HepG2 (cell line): ENCODE results near the gene ITGB5. TPM values are rescaled to one million over a fixed set of nuclear protein-coding genes. Genes with fewer than 3 reads are reported as not detected.

ENCODE experiments used
- DMAP1 ChIP-seq: IDR thresholded peaks from 2 replicates; pipeline ENCODE4 v1.6.1; 2016
- GZF1 ChIP-seq: sonication (generic); formaldehyde crosslinking; IDR thresholded peaks from 2 replicates; pipeline ENCODE4 v1.5.1; 2020; ENCODE audit warnings: mild to moderate bottlenecking, missing genetic modification reagents
- HNF4A ChIP-seq: sonication (generic); formaldehyde crosslinking; IDR thresholded peaks from 2 replicates; pipeline ENCODE4 v1.4.0; 2020; ENCODE audit warnings: missing genetic modification reagents
- JUNB ChIP-seq: sonication (generic); formaldehyde crosslinking; IDR thresholded peaks from 2 replicates; pipeline ENCODE4 v1.8.0; 2022; ENCODE audit warnings: missing genetic modification reagents, mild to moderate bottlenecking, borderline replicate concordance
- JUND ChIP-seq: sonication (generic); formaldehyde crosslinking; IDR thresholded peaks from 2 replicates; pipeline ENCODE4 v1.8.0; 2022; ENCODE audit warnings: mild to moderate bottlenecking, missing genetic modification reagents
- KLF16 ChIP-seq, 2 experiments: sonication (generic) in 1 of 2; formaldehyde crosslinking in 1 of 2; IDR thresholded peaks; 2 replicates each; pipeline versions ENCODE4 v1.6.1 to v1.8.0; 2016 to 2023; ENCODE audit warnings: missing genetic modification reagents in 2 of 2, missing compliant biosample characterization in 1 of 2
- MEIS1 ChIP-seq: sonication (generic); formaldehyde crosslinking; IDR thresholded peaks from 2 replicates; pipeline ENCODE4 v1.9.0; 2021; ENCODE audit warnings: mild to moderate bottlenecking, missing genetic modification reagents, moderate library complexity, borderline replicate concordance
- MIXL1 ChIP-seq: IDR thresholded peaks from 2 replicates; pipeline ENCODE4 v1.6.1; 2016
- PAX8 ChIP-seq: sonication (generic); formaldehyde crosslinking; IDR thresholded peaks from 2 replicates; pipeline ENCODE4 v1.8.0; 2022; ENCODE audit warnings: mild to moderate bottlenecking, missing genetic modification reagents, borderline replicate concordance
- PITX1 ChIP-seq: sonication (generic); formaldehyde crosslinking; IDR thresholded peaks from 2 replicates; pipeline ENCODE4 v1.5.1; 2020; ENCODE audit warnings: mild to moderate bottlenecking, missing genetic modification reagents
- POGZ ChIP-seq: sonication (generic); formaldehyde crosslinking; IDR thresholded peaks from 2 replicates; pipeline ENCODE4 v1.4.0; 2020; ENCODE audit warnings: mild to moderate bottlenecking, missing genetic modification reagents
- RNF2 ChIP-seq: fragments of 450-650 bp; conservative IDR thresholded peaks from 2 replicates; pipeline ENCODE4 v1.6.1; 2016; ENCODE audit warnings: low read depth
- SNAI1 ChIP-seq: sonication (generic); formaldehyde crosslinking; IDR thresholded peaks from 2 replicates; pipeline ENCODE4 v1.5.0; 2020; ENCODE audit warnings: mild to moderate bottlenecking, missing genetic modification reagents, borderline replicate concordance
- TGIF2 ChIP-seq: IDR thresholded peaks from 2 replicates; pipeline ENCODE4 v1.6.1; 2016; ENCODE audit warnings: control low read depth, missing compliant biosample characterization
- THRA ChIP-seq: sonication (generic); formaldehyde crosslinking; IDR thresholded peaks from 2 replicates; pipeline ENCODE4 v1.4.0; 2020; ENCODE audit warnings: missing genetic modification reagents, borderline replicate concordance
- WIZ ChIP-seq: sonication (generic); formaldehyde crosslinking; IDR thresholded peaks from 2 replicates; pipeline ENCODE4 v1.5.1; 2020; ENCODE audit warnings: mild to moderate bottlenecking, missing genetic modification reagents
- ZNF598 ChIP-seq: sonication (generic); formaldehyde crosslinking; IDR thresholded peaks from 2 replicates; pipeline ENCODE4 v1.5.1; 2020; ENCODE audit warnings: mild to moderate bottlenecking, missing genetic modification reagents, borderline replicate concordance
- polyA plus RNA-seq, 8 experiments: library from polyadenylated mRNA; depleted of rRNA in 3 of 8; stranded (reverse) in 7 of 8; unstranded in 1 of 8; fragments of >200 nt; fragmentation: Illumina TruSeq in 4 of 8; extraction: Trizol in 4 of 8; gene quantifications; 2 replicates each; pipeline versions ENCODE4 v1.2.1 to v1.2.3, GENCODE V29; 2011 to 2016; ENCODE audit warnings: low read depth in 4 of 8, missing spikeins in 1 of 8, mixed read lengths in 1 of 8; ENCODE audit not compliant: insufficient read depth in 1 of 8
- total RNA-seq, 5 experiments: library from RNA; depleted of rRNA; stranded (reverse); fragments of >200 nt; fragmentation: Illumina TruSeq; extraction: Trizol; gene quantifications; 2 replicates each; pipeline ENCODE4 v1.2.3, GENCODE V29; 2016; ENCODE audit warnings: low read depth in 1 of 5
- TF ChIP-seq, protein P1 (sequence below): sonication (generic); formaldehyde crosslinking; IDR thresholded peaks from 2 replicates; pipeline ENCODE4 v1.8.0; 2022; ENCODE audit warnings: missing genetic modification reagents, mild to moderate bottlenecking, moderate library complexity, borderline replicate concordance
- TF ChIP-seq, protein P2 (sequence below): IDR thresholded peaks from 2 replicates; pipeline ENCODE4 v1.6.1; 2016; ENCODE audit warnings: mild to moderate bottlenecking

The ITGB5 gene
- total and polyA plus RNA-seq, 2 of the 13 experiments (the other 11 are each of a cell fraction or from before 2014, with no cell fraction given), result 74.1 to 343 TPM

DNA sequence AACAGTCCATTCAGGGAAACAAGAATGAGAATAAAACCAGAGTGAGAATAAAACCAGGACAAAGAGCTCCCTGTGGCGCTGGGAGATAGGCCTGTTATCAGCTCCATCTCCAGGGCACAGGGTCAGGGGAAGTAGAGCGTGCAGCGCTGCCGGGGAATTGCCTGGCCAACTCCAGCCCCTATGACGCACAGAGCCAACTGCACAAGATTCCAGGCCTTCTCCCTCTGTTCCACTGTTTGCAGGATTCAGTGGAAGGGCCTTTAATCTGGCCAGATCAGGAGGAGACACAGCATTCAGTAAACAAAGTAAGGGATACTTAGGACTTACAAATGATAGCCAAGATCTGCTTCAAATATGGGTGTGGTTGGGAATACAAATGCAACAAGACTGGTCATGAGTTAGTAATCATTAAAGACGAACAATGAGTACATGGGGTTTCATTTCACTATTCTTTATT lies 49.4 kb downstream of the ITGB5 start (continued):
- TF ChIP-seq JUNB (CRISPR knock-in tag) (no peak), THRA (CRISPR knock-in tag) (no peak; the same call in 1 of the 2 replicates), KLF16 (CRISPR knock-in tag; IDR thresholded peaks at IDR 0.05) (0 out of 4 replicates have a peak, but pooled peaks of 1 of the 2 experiments have one; percentile 29), ZNF598 (no peak), MEIS1 (CRISPR knock-in tag) (no peak), HNF4A (peak; percentile 61), SNAI1 (no peak), PAX8 (CRISPR knock-in tag) (no peak), RNF2 (no peak), TGIF2 (CRISPR knock-in tag) (no peak), DMAP1 (CRISPR knock-in tag) (0 out of 2 replicates have a peak, but pooled peaks have one; percentile 30), WIZ (no peak), MIXL1 (CRISPR knock-in tag) (peak; percentile 73; the same call in 1 of the 2 replicates), PITX1 (peak; percentile 59; the same call in 1 of the 2 replicates), POGZ (CRISPR knock-in tag) (peak; percentile 79), JUND (CRISPR knock-in tag) (no peak), GZF1 (CRISPR knock-in tag) (no peak)
- TF ChIP-seq, protein P1, sequence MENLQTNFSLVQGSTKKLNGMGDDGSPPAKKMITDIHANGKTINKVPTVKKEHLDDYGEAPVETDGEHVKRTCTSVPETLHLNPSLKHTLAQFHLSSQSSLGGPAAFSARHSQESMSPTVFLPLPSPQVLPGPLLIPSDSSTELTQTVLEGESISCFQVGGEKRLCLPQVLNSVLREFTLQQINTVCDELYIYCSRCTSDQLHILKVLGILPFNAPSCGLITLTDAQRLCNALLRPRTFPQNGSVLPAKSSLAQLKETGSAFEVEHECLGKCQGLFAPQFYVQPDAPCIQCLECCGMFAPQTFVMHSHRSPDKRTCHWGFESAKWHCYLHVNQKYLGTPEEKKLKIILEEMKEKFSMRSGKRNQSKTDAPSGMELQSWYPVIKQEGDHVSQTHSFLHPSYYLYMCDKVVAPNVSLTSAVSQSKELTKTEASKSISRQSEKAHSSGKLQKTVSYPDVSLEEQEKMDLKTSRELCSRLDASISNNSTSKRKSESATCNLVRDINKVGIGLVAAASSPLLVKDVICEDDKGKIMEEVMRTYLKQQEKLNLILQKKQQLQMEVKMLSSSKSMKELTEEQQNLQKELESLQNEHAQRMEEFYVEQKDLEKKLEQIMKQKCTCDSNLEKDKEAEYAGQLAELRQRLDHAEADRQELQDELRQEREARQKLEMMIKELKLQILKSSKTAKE (CRISPR knock-in tag), result peak; percentile 25; the same call in 1 of the 2 replicates
- TF ChIP-seq, protein P2, sequence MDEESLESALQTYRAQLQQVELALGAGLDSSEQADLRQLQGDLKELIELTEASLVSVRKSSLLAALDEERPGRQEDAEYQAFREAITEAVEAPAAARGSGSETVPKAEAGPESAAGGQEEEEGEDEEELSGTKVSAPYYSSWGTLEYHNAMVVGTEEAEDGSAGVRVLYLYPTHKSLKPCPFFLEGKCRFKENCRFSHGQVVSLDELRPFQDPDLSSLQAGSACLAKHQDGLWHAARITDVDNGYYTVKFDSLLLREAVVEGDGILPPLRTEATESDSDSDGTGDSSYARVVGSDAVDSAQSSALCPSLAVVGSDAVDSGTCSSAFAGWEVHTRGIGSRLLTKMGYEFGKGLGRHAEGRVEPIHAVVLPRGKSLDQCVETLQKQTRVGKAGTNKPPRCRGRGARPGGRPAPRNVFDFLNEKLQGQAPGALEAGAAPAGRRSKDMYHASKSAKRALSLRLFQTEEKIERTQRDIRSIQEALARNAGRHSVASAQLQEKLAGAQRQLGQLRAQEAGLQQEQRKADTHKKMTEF (CRISPR knock-in tag), result peak; percentile 79
